ENCODE data around the gene FLT3LG. TPM values are rescaled to one million over a fixed set of nuclear protein-coding genes. Genes with fewer than 3 reads are reported as not detected.

The FLT3LG gene
- total RNA-seq, 1 donor from 2014 or later = 57.6 TPM

Other genes with a start within 250 kb of the FLT3LG start
- 0.69 and 1.3 TPM in 2 replicates for gene SLC6A16, start 149.0 kb upstream of the FLT3LG start, total RNA-seq
- 131 and 134 TPM in 2 replicates for gene CD37, start 138.8 kb upstream of the FLT3LG start, total RNA-seq
- not detected in 2 replicates for gene TEAD2, start 111.8 kb upstream of the FLT3LG start, total RNA-seq
- gene DKKL1, start 110.3 kb upstream of the FLT3LG start, total RNA-seq = not detected in 2 replicates
- 0.24 TPM in 1 of 2 replicates, not detected in the other for gene KASH5, start 86.0 kb upstream of the FLT3LG start, total RNA-seq
- gene PTH2, start 50.8 kb upstream of the FLT3LG start, total RNA-seq = not detected in 2 replicates
- gene GFY, start 48.8 kb upstream of the FLT3LG start, total RNA-seq = not detected in 2 replicates
- gene SLC17A7, start 32.7 kb upstream of the FLT3LG start, total RNA-seq = 0.12 and 0.54 TPM in 2 replicates
- gene PIH1D1, start 22.4 kb upstream of the FLT3LG start, total RNA-seq = 134 and 135 TPM in 2 replicates
- gene ALDH16A1, start 21.0 kb upstream of the FLT3LG start, total RNA-seq = 27.2 and 28.4 TPM in 2 replicates
- 3,031 and 3,032 TPM in 2 replicates for gene RPL13A, start 13.4 kb downstream of the FLT3LG start, total RNA-seq
- 2,059 and 2,078 TPM in 2 replicates for gene RPS11, start 22.2 kb downstream of the FLT3LG start, total RNA-seq
- gene FCGRT, start 38.4 kb downstream of the FLT3LG start, total RNA-seq = 0.99 and 1.1 TPM in 2 replicates
- 2.0 and 4.3 TPM in 2 replicates for gene RCN3, start 53.8 kb downstream of the FLT3LG start, total RNA-seq
- 66.1 and 68.5 TPM in 2 replicates for gene NOSIP, start 106.3 kb downstream of the FLT3LG start, total RNA-seq
- gene PRRG2, start 107.1 kb downstream of the FLT3LG start, total RNA-seq = 0.56 and 1.0 TPM in 2 replicates
- gene PRR12, start 117.0 kb downstream of the FLT3LG start, total RNA-seq = 31.1 and 32.7 TPM in 2 replicates
- 4.1 and 5.0 TPM in 2 replicates for gene RRAS, start 165.9 kb downstream of the FLT3LG start, total RNA-seq
- 75.0 and 84.9 TPM in 2 replicates for gene SCAF1, start 168.0 kb downstream of the FLT3LG start, total RNA-seq
- 146 and 151 TPM in 2 replicates for gene IRF3, start 191.6 kb downstream of the FLT3LG start, total RNA-seq
- 69.3 and 72.0 TPM in 2 replicates for gene BCL2L12, start 191.7 kb downstream of the FLT3LG start, total RNA-seq
- 510 and 512 TPM in 2 replicates for gene PRMT1, start 203.1 kb downstream of the FLT3LG start, total RNA-seq
- gene ADM5, start 215.4 kb downstream of the FLT3LG start, total RNA-seq = 8.4 and 8.6 TPM in 2 replicates
- 3.4 and 3.6 TPM in 2 replicates for gene CPT1C, start 216.9 kb downstream of the FLT3LG start, total RNA-seq

Data from activated CD4-positive, alpha-beta T cell treated with anti-CD3 and anti-CD28 coated beads, Interleukin-2, amount 10 ng/mL, durations not matched to agents 24 days and 14 days (primary cell).